ENCODE measurements around the gene CEP55.
A peak's percentile ranks its signal among the peaks of the same experiment; 100 is the strongest.

Gene CEP55

GRCh38 chr10:93553482-93554315 lies 57.3 kb downstream of the CEP55 start:
- TF ChIP-seq ZFX (IDR thresholded peaks at IDR 0.05; ENCODE audit: borderline replicate concordance): no peak
- TF ChIP-seq, protein P1, sequence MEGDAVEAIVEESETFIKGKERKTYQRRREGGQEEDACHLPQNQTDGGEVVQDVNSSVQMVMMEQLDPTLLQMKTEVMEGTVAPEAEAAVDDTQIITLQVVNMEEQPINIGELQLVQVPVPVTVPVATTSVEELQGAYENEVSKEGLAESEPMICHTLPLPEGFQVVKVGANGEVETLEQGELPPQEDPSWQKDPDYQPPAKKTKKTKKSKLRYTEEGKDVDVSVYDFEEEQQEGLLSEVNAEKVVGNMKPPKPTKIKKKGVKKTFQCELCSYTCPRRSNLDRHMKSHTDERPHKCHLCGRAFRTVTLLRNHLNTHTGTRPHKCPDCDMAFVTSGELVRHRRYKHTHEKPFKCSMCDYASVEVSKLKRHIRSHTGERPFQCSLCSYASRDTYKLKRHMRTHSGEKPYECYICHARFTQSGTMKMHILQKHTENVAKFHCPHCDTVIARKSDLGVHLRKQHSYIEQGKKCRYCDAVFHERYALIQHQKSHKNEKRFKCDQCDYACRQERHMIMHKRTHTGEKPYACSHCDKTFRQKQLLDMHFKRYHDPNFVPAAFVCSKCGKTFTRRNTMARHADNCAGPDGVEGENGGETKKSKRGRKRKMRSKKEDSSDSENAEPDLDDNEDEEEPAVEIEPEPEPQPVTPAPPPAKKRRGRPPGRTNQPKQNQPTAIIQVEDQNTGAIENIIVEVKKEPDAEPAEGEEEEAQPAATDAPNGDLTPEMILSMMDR (IDR thresholded peaks at IDR 0.05): no peak
- H3K27ac ChIP-seq: no peak overlapping the region

DNA sequence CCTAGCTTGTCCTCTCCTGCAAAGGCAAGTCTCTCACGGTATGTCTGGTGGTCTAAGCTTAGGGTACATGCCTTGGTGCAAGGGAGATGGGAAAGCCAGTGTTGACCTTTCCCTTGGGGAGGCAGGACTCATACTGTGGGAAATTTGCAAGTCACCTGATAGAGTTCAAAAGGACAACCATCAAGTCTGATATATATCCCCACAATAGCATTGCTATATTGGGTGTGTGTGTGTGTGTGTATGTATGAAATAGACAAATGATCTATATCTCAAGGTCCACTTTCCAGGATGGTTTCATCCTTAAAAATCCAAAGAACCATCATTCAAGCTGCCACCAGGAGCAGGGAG lies 57.9 kb downstream of the CEP55 start:
- no peak overlapping the region for H3K27ac ChIP-seq
- no peak for TF ChIP-seq ZFX (IDR thresholded peaks at IDR 0.05; ENCODE audit: borderline replicate concordance)
- TF ChIP-seq, protein P1 (IDR thresholded peaks at IDR 0.05): no peak

DNA sequence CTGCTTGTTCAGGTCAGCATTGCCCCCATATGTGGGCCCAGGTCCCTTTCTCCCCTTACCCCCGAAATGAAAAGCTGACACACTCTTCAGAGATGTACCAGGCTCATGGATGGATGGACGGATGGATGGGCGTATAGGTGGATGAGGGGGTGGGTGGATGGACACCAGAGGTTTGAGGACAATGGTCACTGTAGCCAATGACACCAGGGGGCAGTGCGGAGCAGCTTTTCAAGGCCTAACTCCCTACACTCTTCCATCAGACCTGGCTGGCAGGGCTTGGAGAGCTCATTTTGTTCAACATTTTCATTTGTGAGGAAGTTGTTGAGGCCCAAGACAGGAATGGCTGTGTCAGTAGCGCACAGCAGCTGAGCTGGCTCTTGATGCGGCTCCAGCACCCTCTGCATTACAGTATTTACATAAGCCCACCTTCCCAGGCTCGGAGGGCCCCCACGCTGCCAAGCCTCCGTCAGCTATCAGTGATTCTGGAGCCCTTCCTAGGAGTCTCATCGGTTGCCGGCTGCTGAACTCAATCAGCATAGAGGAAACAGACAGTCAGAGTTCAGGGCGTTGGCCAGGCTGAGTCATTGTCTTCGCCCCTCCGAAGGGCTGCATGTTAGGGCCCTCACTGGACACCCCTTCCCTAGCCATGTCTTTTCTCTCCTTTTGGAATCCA lies 58.5 kb downstream of the CEP55 start:
- TF ChIP-seq, protein P1 (IDR thresholded peaks at IDR 0.05): peak; percentile 85
- TF ChIP-seq ZFX (IDR thresholded peaks at IDR 0.05; ENCODE audit: borderline replicate concordance): no peak
- H3K27ac ChIP-seq: no peak overlapping the region

DNA sequence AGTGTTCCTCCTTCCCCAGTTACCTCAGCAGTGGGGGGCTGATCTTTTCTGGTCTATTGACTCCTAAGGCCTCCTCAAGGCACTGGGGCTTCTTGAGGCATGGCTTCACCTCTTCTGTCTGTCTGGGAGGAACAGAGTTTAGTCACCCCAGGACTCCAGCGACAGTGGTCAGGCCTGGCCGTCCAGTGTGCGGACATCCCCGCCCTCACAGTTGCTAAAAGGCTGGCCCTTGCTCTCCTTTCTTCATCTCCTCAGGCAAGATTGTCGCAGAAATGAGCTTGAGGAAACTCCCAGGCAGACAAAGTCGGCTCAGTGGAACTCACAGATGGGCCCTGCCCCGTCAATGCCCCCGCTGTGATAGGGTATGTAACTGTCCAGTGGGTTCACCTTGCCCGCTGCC lies 63.1 kb downstream of the CEP55 start:
- no peak for TF ChIP-seq ZFX (IDR thresholded peaks at IDR 0.05; ENCODE audit: borderline replicate concordance)
- TF ChIP-seq, protein P1 (IDR thresholded peaks at IDR 0.05): no peak
- no peak overlapping the region for H3K27ac ChIP-seq

DNA sequence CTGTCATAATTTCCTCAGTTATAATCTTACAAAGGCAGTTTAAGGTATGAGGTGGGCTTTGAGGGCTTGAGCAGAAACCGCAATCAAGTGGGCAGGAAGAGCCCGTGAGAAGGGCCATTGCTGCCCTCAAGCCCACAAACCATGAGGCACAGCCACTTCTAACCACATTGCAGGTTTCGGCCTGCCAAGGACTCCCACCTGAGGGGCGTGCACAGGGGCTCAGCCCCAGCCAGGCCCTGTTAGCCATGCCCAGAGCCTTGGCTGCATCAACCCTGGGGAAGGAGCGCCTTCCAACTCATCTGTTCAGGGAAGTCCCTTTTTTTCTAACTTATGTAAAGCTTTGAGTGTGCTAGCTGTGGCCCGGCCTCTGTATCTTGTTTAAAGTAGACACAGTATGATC lies 64.1 kb downstream of the CEP55 start:
- TF ChIP-seq, protein P1 (IDR thresholded peaks at IDR 0.05): no peak
- no peak for TF ChIP-seq ZFX (IDR thresholded peaks at IDR 0.05; ENCODE audit: borderline replicate concordance)
- no peak overlapping the region for H3K27ac ChIP-seq

GRCh38 chr10:93565446-93565845 lies 69.0 kb downstream of the CEP55 start:
- TF ChIP-seq, protein P1 (IDR thresholded peaks at IDR 0.05): no peak
- no peak overlapping the region for H3K27ac ChIP-seq
